IPS-18c (cell line): ENCODE data around the gene BMP2K.
A peak's percentile ranks its signal among the peaks of the same experiment; 100 is the strongest.

Experiments
- H3K4me3 ChIP-seq: 2 replicates; pipeline ENCODE4 v1.7.0; 2013; ENCODE audit warnings: low read depth, mild to moderate bottlenecking, low read length, moderate library complexity; ENCODE audit not compliant: insufficient read depth
- H3K9me3 ChIP-seq: one replicate; pipeline ENCODE4 v1.6.1; 2013; ENCODE audit warnings: mild to moderate bottlenecking, low read length, moderate library complexity; ENCODE audit not compliant: control insufficient read depth, insufficient read depth

BMP2K gene

GRCh38 chr4:78758085-78758484, 18.1 kb upstream of the BMP2K start:
- H3K4me3 ChIP-seq, result no peak overlapping the region
- H3K9me3 ChIP-seq, result no peaks in the 10 kb centered on the region

- H3K4me3 ChIP-seq, result no peak overlapping the region
Observed at GRCh38 chr4:78762529-78762928, 13.6 kb upstream of the BMP2K start.

GRCh38 chr4:78763251-78763650, 12.9 kb upstream of the BMP2K start:
- Histone ChIP-seq H3K9me3 (no peaks in the 10 kb centered on the region), H3K4me3 (no peak overlapping the region)

More at GRCh38 chr4:78762529-78762928, 13.6 kb upstream of the BMP2K start:
- no peaks in the 10 kb centered on the region for H3K9me3 ChIP-seq

DNA sequence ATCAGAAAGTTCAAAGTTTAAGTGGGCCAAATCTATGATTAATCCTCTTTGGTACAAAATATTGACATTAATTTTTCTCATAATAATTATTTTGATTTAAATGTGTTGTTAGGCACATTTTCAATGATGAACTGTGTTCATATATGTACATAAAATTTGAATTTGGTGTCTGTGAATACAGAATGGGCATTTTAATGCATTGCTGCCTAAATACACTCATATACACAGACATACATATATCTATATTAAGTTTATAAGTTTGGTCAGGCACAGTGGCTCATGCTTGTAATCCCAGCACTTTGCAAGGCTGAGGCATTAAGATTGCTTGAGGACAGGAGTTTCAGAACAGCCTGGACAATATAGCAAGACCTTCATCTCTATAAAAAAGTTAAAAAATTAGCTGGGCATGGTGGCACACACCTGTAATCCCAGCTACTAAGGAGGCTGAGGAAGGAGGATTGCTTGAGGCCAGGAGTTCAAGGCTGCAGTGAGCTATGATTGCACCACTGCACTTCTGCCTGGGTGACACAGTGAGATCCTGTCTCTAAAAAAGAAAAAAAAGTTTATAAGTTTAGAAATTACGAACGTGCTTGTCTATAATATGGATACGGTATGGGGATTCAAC, 12.3 kb upstream of the BMP2K start:
- H3K9me3 ChIP-seq, result no peaks in the 10 kb centered on the region
- no peak overlapping the region for H3K4me3 ChIP-seq

- Histone ChIP-seq H3K9me3 (no peaks in the 10 kb centered on the region), H3K4me3 (no peak overlapping the region)
Observed at GRCh38 chr4:78764498-78764961, 11.6 kb upstream of the BMP2K start.

DNA sequence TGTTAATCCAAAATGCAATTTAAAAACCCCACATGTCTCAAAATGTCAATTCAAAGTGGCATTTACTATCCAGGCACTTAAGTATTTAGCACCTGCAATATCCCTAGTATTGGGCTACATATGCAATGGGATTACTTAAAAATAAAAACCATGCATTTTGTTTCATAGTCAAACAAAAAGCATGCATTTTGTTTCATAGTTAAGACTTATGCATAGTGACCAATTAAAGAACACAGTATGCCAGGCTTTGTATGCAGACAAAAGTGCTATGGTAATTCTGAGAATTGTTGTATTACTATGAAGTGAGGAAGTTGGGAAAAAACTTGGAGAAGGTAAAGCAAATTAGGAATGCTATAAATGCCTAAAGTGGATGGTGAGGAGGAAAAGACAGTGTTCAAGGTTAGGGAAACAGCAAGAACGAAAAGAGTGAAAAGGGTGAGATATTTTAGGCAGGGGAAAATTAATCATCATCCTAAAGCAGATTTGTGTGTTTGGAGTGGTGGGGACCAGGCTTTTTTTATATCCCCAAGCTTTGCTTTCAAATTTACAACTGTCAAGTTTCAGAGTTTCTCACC, 10.6 kb upstream of the BMP2K start:
- no peak overlapping the region for H3K4me3 ChIP-seq
- H3K9me3 ChIP-seq, result no peaks in the 10 kb centered on the region

- Histone ChIP-seq H3K9me3 (no peaks in the 10 kb centered on the region), H3K4me3 (no peak overlapping the region)
Observed at GRCh38 chr4:78766026-78766425, 10.1 kb upstream of the BMP2K start.

- H3K4me3 ChIP-seq, result no peak overlapping the region
- H3K9me3 ChIP-seq, result no peaks in the 10 kb centered on the region
Observed at GRCh38 chr4:78766650-78767049, 9.5 kb upstream of the BMP2K start.

GRCh38 chr4:78767350-78767749, 8.8 kb upstream of the BMP2K start:
- Histone ChIP-seq H3K9me3 (no peaks in the 10 kb centered on the region), H3K4me3 (no peak overlapping the region)

DNA sequence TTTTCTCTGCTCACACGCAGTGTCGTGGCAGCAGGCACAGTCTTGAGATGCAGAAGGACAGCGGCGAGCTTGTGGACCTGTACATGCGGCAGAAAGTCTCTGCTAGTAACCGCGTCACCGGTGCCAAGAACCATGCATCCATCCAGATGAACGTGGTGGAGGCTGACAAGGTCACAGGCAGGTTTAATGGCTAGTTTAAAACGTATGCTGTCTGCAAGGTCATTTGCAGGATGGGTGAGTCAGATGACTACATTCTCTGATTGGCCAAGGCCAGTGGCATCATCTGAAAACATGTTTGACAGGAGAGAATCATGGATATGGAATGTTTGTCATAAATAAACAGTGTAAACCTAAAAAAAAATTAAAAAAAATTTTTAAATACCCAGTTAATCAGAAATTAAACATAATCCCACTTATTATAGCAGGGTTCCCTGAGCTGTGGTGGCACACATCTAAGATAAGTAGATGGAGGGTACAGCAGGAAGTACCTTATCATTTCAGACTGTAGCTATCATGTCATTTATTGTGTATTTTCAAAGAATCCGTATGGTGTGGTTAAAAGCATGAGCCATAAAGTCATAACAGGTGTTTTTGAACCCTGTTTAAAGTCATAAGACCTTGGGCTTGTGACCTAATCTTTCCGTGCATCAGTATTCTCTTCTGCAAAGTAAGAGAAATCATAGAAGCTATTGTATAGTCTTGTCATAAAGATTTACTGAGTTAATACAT, 7.5 kb upstream of the BMP2K start:
- Histone ChIP-seq H3K4me3 (no peak overlapping the region), H3K9me3 (no peaks in the 10 kb centered on the region)

DNA sequence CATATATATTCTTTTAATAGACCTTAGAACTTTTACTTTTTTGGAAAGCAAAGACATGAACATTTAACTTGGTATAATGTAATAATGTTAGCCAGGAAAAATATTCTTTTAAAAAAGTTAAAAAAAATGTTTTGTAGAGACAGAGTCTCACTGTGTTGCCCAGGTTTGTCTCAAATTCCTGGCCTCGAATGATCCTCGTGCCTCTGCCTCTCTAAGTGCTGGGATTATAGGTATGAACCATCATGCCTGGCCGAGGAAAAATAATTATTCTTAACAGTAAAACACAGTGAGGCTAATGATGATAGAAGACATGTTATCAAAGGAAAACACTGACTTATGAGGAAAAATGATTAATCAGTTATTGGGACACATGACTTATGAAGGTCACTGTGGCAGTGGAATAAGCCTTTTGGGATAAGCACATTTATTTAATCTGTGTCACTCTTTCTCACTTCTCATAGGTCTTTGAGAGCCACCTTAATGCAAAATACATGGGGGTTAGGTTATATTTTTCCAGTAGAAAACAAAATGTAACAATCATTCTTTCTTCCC, 6.0 kb upstream of the BMP2K start:
- Histone ChIP-seq H3K9me3 (no peaks in the 10 kb centered on the region), H3K4me3 (no peak overlapping the region)

DNA sequence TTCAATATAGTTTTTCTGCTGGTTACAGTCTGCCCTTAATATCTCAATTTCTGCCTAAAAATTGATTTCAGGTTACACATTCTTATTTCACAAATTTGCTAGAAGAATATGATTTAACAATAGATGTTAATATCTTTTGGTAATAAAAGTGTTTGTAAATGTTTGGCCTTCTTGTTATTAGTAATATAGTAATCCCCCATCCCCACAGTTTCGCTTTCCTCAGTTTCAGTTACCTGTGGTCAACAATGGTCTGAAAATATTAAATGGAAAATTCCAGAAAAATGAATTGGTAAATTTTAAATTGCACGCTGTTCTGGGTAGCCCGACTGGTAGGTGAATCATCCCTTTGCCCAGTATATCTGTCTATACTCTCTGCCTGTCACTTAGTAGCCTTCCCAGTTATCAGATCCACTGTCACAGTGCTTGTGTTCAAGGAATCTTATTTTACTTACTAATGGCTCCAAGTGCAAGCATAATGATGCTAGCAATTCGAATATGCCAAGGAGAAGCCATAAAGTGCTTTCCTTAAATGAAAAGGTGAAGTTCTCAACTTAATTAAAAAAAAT, 3.5 kb upstream of the BMP2K start:
- Histone ChIP-seq H3K4me3 (no peak overlapping the region), H3K9me3 (no peaks in the 10 kb centered on the region)

DNA sequence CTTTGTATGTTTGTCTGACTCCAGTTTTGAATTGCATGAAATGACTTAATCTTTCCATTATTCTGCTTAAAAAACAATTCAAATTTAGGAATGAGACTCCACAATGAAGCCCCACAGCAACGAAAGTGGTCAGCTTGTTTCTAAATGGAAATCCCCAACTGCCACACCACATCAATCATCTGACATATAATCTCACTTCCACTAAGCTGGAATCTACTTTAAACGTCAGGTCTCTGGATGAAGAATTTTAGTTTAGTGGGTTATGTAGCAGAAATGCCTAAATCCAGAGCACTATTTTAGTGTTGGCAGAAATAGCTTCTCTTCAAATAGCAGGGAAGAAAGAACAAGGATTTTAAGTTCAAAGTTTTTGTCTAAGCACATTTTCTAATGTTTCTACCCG, 1.7 kb upstream of the BMP2K start:
- no peak overlapping the region for H3K4me3 ChIP-seq
- no peaks in the 10 kb centered on the region for H3K9me3 ChIP-seq

GRCh38 chr4:78775303-78776078, 659 bp upstream of the BMP2K start:
- no peaks in the 10 kb centered on the region for H3K9me3 ChIP-seq
- H3K4me3 ChIP-seq, result peak overlapping the region; percentile 85

DNA sequence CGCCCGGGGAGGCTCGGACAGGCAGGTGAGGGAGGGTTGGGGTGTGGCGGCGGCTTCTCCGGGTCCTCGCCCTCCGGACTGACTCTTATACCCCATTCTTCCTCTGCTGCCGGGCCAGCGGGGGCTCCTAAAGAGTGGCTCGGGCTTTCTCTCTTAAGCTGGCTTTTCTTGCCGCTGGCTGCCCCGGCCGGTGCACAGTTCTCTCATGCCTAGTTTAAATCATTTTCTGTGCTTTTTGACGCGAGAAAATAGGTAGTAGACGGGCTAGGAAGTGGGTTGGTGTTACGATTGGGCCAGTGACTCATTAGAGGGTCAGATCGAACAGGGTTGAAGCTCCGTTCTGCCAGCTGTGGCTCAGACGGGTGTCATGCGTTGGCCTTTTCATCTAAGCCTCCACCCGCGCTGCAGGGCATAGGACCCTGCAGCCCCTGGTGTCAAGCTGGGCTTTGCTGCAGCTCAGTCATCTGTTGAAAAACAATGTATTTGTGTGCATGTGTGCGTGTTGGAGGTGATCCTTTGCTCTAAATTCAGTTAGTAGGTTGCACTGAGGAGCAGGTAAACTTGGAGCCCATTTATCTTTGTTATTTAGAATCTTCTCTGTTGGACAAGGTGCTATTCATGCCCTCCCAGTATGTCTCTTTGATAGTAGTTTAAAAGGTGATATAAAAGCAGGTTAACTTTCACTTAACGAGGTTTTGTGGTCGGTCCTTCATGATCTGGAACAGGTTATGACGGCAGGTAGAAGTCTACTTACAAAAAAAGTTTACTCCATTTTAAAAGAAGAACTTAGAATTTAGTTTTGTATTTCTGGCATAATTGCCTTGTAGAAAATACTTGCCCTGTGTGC, 802 bp downstream of the BMP2K start:
- no peaks in the 10 kb centered on the region for H3K9me3 ChIP-seq

DNA sequence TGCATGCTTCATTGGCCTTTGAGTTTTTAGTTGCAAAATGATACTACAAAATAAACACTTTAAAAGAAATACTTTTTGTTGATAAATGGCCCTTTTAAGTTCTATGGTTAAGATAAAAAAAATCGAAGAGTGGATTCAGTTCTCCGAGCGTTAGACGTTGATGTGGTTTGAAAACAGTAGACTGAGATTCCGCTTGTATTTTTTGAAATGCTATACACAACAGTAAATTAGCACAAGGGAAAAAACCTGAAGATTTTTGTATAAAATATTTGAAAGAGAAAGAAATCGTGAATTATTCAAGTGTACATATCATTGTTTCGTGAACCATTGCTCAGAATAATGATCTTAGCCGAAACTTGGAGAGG, 1.4 kb downstream of the BMP2K start:
- H3K9me3 ChIP-seq, result no peaks in the 10 kb centered on the region
- H3K4me3 ChIP-seq, result peak overlapping the region; percentile 64

More for the DNA sequence above, 802 bp downstream of the BMP2K start:
- H3K4me3 ChIP-seq, result peak overlapping the region; percentile 64
